GM23338 (cell line): ENCODE results near the gene VNN1. TPM values are rescaled to one million over a fixed set of nuclear protein-coding genes. Genes with fewer than 3 reads are reported as not detected.

Source experiments
- ATAC-seq: fragments of 200-7000 bp; cut with Tn5 transposase; 3 replicates; pipeline ENCODE4 v1.9.1; 2020
- DNase-seq: peaks from one replicate; pipeline ENCODE4 v3.0.0-alpha.2; 2015; ENCODE audit warnings: low spot score
- H2AFZ ChIP-seq: fragments of 200-600 bp; sonication (generic); 2 replicates; pipeline ENCODE4 v1.8.0; 2016; ENCODE audit warnings: antibody characterized with exemption, mild to moderate bottlenecking, moderate library complexity
- H3F3A ChIP-seq: fragments of 200-600 bp; sonication (generic); replicated peaks from 2 replicates; pipeline ENCODE4 v1.8.0; 2017; ENCODE audit warnings: antibody characterized with exemption, mixed run types, low read depth
- H3K27ac ChIP-seq: fragments of 200-600 bp; sonication (generic); 2 replicates; pipeline ENCODE4 v1.6.1; 2016; ENCODE audit warnings: low read depth
- H3K27me3 ChIP-seq: fragments of 200-600 bp; sonication (generic); 2 replicates; pipeline ENCODE4 v1.8.0; 2016; ENCODE audit warnings: mild to moderate bottlenecking, mixed run types, moderate library complexity; ENCODE audit not compliant: insufficient read depth
- H3K36me3 ChIP-seq: fragments of 200-600 bp; sonication (generic); 2 replicates; pipeline ENCODE4 v1.8.0; 2016; ENCODE audit warnings: mild to moderate bottlenecking; ENCODE audit not compliant: insufficient read depth
- H3K4me1 ChIP-seq: fragments of 200-600 bp; sonication (generic); 2 replicates; pipeline ENCODE4 v1.8.0; 2016; ENCODE audit warnings: mild to moderate bottlenecking, moderate library complexity; ENCODE audit not compliant: insufficient read depth
- H3K4me2 ChIP-seq: fragments of 200-600 bp; sonication (generic); 2 replicates; pipeline ENCODE4 v1.7.1; 2017; ENCODE audit warnings: mixed run types
- H3K4me3 ChIP-seq: fragments of 200-600 bp; sonication (generic); 2 replicates; pipeline ENCODE4 v1.6.1; 2016; ENCODE audit warnings: mixed run types
- H3K79me2 ChIP-seq: fragments of 200-600 bp; sonication (generic); replicated peaks from 2 replicates; pipeline ENCODE4 v1.8.0; 2017; ENCODE audit warnings: mild to moderate bottlenecking; ENCODE audit not compliant: insufficient read depth
- H3K9me2 ChIP-seq: fragments of 200-600 bp; sonication (generic); 2 replicates; pipeline ENCODE4 v1.8.0; 2017; ENCODE audit not compliant: insufficient read depth
- H4K20me1 ChIP-seq: fragments of 200-600 bp; sonication (generic); replicated peaks from 2 replicates; pipeline ENCODE4 v1.8.0; 2017; ENCODE audit warnings: mild to moderate bottlenecking; ENCODE audit not compliant: insufficient read depth
- H3K27ac Mint-ChIP-seq: 2 replicates; pipeline ENCODE4 v1.8.0; 2020; ENCODE audit warnings: inconsistent platforms, mild to moderate bottlenecking, moderate library complexity, mixed read lengths
- H3K27me3 Mint-ChIP-seq: 3 replicates; pipeline ENCODE4 v1.8.0; 2022; ENCODE audit warnings: low read depth, mild to moderate bottlenecking, moderate library complexity, mixed read lengths, inconsistent platforms; ENCODE audit not compliant: insufficient read depth, poor library complexity
- H3K36me3 Mint-ChIP-seq: 3 replicates; pipeline ENCODE4 v1.8.0; 2021; ENCODE audit warnings: low read depth, mild to moderate bottlenecking, inconsistent platforms, moderate library complexity, mixed read lengths
- H3K4me1 Mint-ChIP-seq: 3 replicates; pipeline ENCODE4 v1.8.0; 2020; ENCODE audit warnings: mild to moderate bottlenecking, inconsistent platforms, mixed read lengths
- H3K4me3 Mint-ChIP-seq: 3 replicates; pipeline ENCODE4 v1.8.0; 2021; ENCODE audit warnings: moderate library complexity, mild to moderate bottlenecking, inconsistent platforms, mixed read lengths
- H3K9me3 Mint-ChIP-seq: 3 replicates; pipeline ENCODE4 v1.8.0; 2020; ENCODE audit warnings: moderate library complexity, mild to moderate bottlenecking, inconsistent platforms, mixed read lengths
- CREB1 ChIP-seq: fragments of 250-450 bp; sonication (Bioruptor Pico); IDR thresholded peaks from 2 replicates; pipeline ENCODE4 v1.5.0; 2020; ENCODE audit warnings: low read depth, mild to moderate bottlenecking, moderate library complexity
- CTCF ChIP-seq, 2 experiments: fragments of 200-600 bp in 1 of 2; sonication (generic) in 1 of 2; conservative IDR thresholded peaks; 2 replicates each; pipeline versions ENCODE4 v1.5.1 to v1.6.1; 2016 to 2017; ENCODE audit warnings: antibody characterized with exemption in 2 of 2, low read depth in 2 of 2, mild to moderate bottlenecking in 2 of 2, moderate library complexity in 1 of 2
- EZH2 ChIP-seq: fragments of 200-600 bp; sonication (generic); IDR thresholded peaks from one replicate; pipeline ENCODE4 v1.8.0; 2017; ENCODE audit warnings: antibody characterized with exemption, mild to moderate bottlenecking, low read depth; ENCODE audit not compliant: unreplicated experiment
- EZH2phosphoT487 ChIP-seq: fragments of 200-600 bp; sonication (generic); IDR thresholded peaks from one replicate; pipeline ENCODE4 v1.8.1; 2018; ENCODE audit warnings: antibody characterized with exemption; ENCODE audit not compliant: unreplicated experiment
- JUNB ChIP-seq: IDR thresholded peaks from one replicate; pipeline ENCODE4 v1.6.1; 2016; ENCODE audit warnings: antibody characterized with exemption; ENCODE audit not compliant: unreplicated experiment
- NANOG ChIP-seq: IDR thresholded peaks from 2 replicates; pipeline ENCODE4 v1.6.1; 2016; ENCODE audit warnings: antibody characterized with exemption, borderline replicate concordance
- POLR2AphosphoS5 ChIP-seq: IDR thresholded peaks from 2 replicates; pipeline ENCODE4 v1.6.1; 2016; ENCODE audit warnings: antibody characterized with exemption, low read depth
- REST ChIP-seq: IDR thresholded peaks from one replicate; pipeline ENCODE4 v1.6.1; 2018; ENCODE audit warnings: antibody characterized with exemption; ENCODE audit not compliant: unreplicated experiment
- ZNF114 ChIP-seq: fragments of 250-450 bp; sonication (Bioruptor Pico); IDR thresholded peaks from 2 replicates; pipeline ENCODE4 v1.5.0; 2020; ENCODE audit warnings: mild to moderate bottlenecking, moderate library complexity
- ZNF462 ChIP-seq: fragments of 250-450 bp; sonication (Bioruptor Pico); IDR thresholded peaks from 2 replicates; pipeline ENCODE4 v1.5.0; 2020; ENCODE audit warnings: mild to moderate bottlenecking, moderate library complexity
- polyA plus RNA-seq: library from polyadenylated mRNA; unstranded; fragments of >200 nt; fragmentation: Nextera tagmentation; extraction: Ambion mirVana; gene quantifications from 2 replicates; pipeline ENCODE4 v1.2.1, GENCODE V29; 2016
- total RNA-seq: library from RNA; depleted of rRNA; stranded (reverse); fragments of >200 nt; shearing (Covaris generic); gene quantifications from 2 replicates; pipeline ENCODE4 v1.2.3, GENCODE V29; 2014

Gene VNN1
- total and polyA plus RNA-seq, 2 experiments from 2014 or later: not detected

DNA sequence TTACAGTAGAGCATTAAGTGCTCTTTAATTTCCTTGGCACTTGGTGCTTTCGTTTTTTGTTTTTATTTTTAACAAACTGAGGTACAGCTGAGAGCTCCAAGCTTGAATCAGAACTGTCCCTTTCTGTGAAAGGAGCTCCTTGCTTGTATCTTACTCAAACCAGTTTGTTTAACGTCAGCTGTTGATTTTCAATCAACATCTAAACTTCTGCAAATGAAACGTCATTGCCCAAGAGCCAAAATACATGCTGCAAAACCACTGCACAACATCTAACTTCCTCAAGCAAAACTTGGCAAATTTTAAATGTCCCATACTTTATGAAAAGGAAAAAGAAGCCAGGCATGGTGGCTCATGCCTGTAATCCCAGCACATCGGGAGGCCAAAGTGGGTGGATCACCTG lies 28.6 kb upstream of the VNN1 start (continued):
- no peak for TF ChIP-seq ZNF114 (CRISPR knock-in tag)
- no peak for TF ChIP-seq EZH2phosphoT487
- no peak for TF ChIP-seq CTCF (conservative IDR thresholded peaks at IDR 0.05; ENCODE audit: low read depth in 2 of 2)
- no peak for TF ChIP-seq NANOG
- no peak for TF ChIP-seq REST

GRCh38 chr6:132741281-132741680 lies 27.4 kb upstream of the VNN1 start:
- H3K4me3 Mint-ChIP-seq: no peak overlapping the region
- Histone ChIP-seq H3K4me3 (no peak overlapping the region), H3K4me1 (no peaks in the 10 kb centered on the region), H3K36me3 (no peaks in the 10 kb centered on the region), H2AFZ (no peak overlapping the region; the same call in 1 of the 2 replicates), H3K79me2 (no peaks in the 10 kb centered on the region), H4K20me1 (no peaks in the 10 kb centered on the region), H3F3A (no peaks in the 10 kb centered on the region), H3K9me2 (no peaks in the 10 kb centered on the region; the same call in 1 of the 2 replicates), H3K4me2 (no peak overlapping the region), H3K27me3 (no peaks in the 10 kb centered on the region), H3K27ac (no peak overlapping the region)
- ATAC-seq: no peak
- H3K27me3 Mint-ChIP-seq: peaks cover 3% of the 10 kb centered on the region
- H3K4me1 Mint-ChIP-seq: no peaks in the 10 kb centered on the region
- no peak for DNase-seq
- H3K27ac Mint-ChIP-seq: no peak overlapping the region
- no peaks in the 10 kb centered on the region for H3K36me3 Mint-ChIP-seq
- no peaks in the 10 kb centered on the region for H3K9me3 Mint-ChIP-seq
- TF ChIP-seq JUNB: no peak
- no peak for TF ChIP-seq EZH2
- no peak for TF ChIP-seq REST
- TF ChIP-seq ZNF114 (CRISPR knock-in tag): no peak
- no peak for TF ChIP-seq CREB1
- no peak for TF ChIP-seq EZH2phosphoT487
- TF ChIP-seq ZNF462: no peak
- TF ChIP-seq POLR2AphosphoS5: no peak
